HCT116 (cell line): Measurements from ENCODE around the gene MAP2K1. TPM values are rescaled to one million over a fixed set of nuclear protein-coding genes. Genes with fewer than 3 reads are reported as not detected.

ENCODE experiments used
- ATAC-seq: fragments of 200-7000 bp; cut with Tn5 transposase; 2 replicates; pipeline ENCODE4 v1.9.1; 2020; ENCODE audit warnings: mild to moderate bottlenecking, moderate library complexity
- BruUV-seq: library from RNA; stranded (reverse); fragments of 400-500 nt; replicated peaks from 2 replicates; lab custom pipeline; 2021; lab: Mats Ljungman, UMichigan
- CTCF ChIA-PET: fragments of 300-600 bp; sonication (Branson Sonifier 250); formaldehyde crosslinking; loops from one replicate; lab custom pipeline; 2021; ENCODE audit warnings: antibody characterized with exemption; lab: Charles Lee
- POLR2A ChIA-PET: fragments of 300-600, 350-600 bp; sonication (Branson Sonifier 250); formaldehyde crosslinking; loops from one replicate; lab custom pipeline; 2021; ENCODE audit warnings: antibody characterized with exemption; lab: Charles Lee
- RAD21 ChIA-PET, 2 experiments: fragments of 300-600 bp; sonication (Branson Sonifier 250); formaldehyde crosslinking; loops; one replicate each; lab custom pipeline; 2023; ENCODE audit warnings: low total read pairs in 2 of 2; ENCODE audit not compliant: uncharacterized antibody in 2 of 2, unreplicated experiment in 2 of 2, low non-redundant PET in 1 of 2; lab: Charles Lee
- DNase-seq: peaks from one replicate; pipeline ENCODE4 v3.0.0-alpha.2; 2010; ENCODE audit warnings: low read depth, low spot score
- H2AFZ ChIP-seq: fragments of 200-600 bp; shearing (Covaris generic), sonication (generic); 2 replicates; pipeline ENCODE4 v1.6.1; 2017; ENCODE audit warnings: low read depth, mixed run types, mixed read lengths, antibody characterized with exemption, low read length; ENCODE audit not compliant: poor library complexity, severe bottlenecking
- H3K27ac ChIP-seq: 2 replicates; pipeline ENCODE4 v1.5.1; 2012; ENCODE audit warnings: low read depth, low read length
- H3K27me3 ChIP-seq: fragments of 200-600 bp; sonication (generic); 2 replicates; pipeline ENCODE4 v1.6.1; 2016; ENCODE audit warnings: mixed run types, low read length, mixed read lengths; ENCODE audit not compliant: insufficient read depth
- H3K36me3 ChIP-seq, 2 experiments: fragments of 200-500 bp in 1 of 2; fragments of 200-600 bp in 1 of 2; sonication (Bioruptor generic) in 1 of 2; sonication (generic) in 1 of 2; 2 replicates each; pipeline versions ENCODE4 v1.5.1 to v1.6.1; 2014 to 2016; ENCODE audit warnings: low read length in 2 of 2, inconsistent platforms in 1 of 2, mixed read lengths in 1 of 2, mixed run types in 1 of 2; ENCODE audit not compliant: insufficient read depth in 2 of 2, control insufficient read depth in 1 of 2
- H3K4me1 ChIP-seq, 2 experiments: fragments of 200-600 bp in 1 of 2; sonication (generic) in 1 of 2; 2 replicates each; pipeline versions ENCODE4 v1.5.1 to v1.6.1; 2012 to 2017; ENCODE audit warnings: low read length in 2 of 2, inconsistent platforms in 1 of 2, mild to moderate bottlenecking in 1 of 2, mixed read lengths in 1 of 2, mixed run types in 1 of 2, moderate library complexity in 1 of 2; ENCODE audit not compliant: insufficient read depth in 2 of 2, control insufficient read depth in 1 of 2
- H3K4me2 ChIP-seq: fragments of 200-600 bp; sonication (generic); 2 replicates; pipeline ENCODE4 v1.6.1; 2017; ENCODE audit warnings: mixed run types, low read length, mixed read lengths
- H3K4me3 ChIP-seq, 2 experiments: fragments of 200-600 bp in 1 of 2; sonication (generic) in 1 of 2; replicated peaks in 1 of 2; 2 replicates each; pipeline ENCODE4 v1.5.1; 2011 to 2016; ENCODE audit warnings: low read length in 2 of 2, control low read depth in 1 of 2, low read depth in 1 of 2, mild to moderate bottlenecking in 1 of 2, mixed read lengths in 1 of 2, mixed run types in 1 of 2
- H3K79me2 ChIP-seq: fragments of 200-600 bp; sonication (generic); 2 replicates; pipeline ENCODE4 v1.6.1; 2017; ENCODE audit warnings: mild to moderate bottlenecking, mixed run types, low read length, moderate library complexity, mixed read lengths; ENCODE audit not compliant: insufficient read depth
- H3K9ac ChIP-seq: fragments of 200-600 bp; sonication (generic); 2 replicates; pipeline ENCODE4 v1.6.1; 2016; ENCODE audit warnings: low read length, mixed read lengths
- H3K9me2 ChIP-seq: fragments of 200-600 bp; sonication (generic), shearing (Covaris generic); 2 replicates; pipeline ENCODE4 v1.6.1; 2017; ENCODE audit warnings: mixed run types, mild to moderate bottlenecking, moderate library complexity; ENCODE audit not compliant: insufficient read depth
- H3K9me3 ChIP-seq, 2 experiments: fragments of 200-500 bp in 1 of 2; fragments of 200-600 bp in 1 of 2; sonication (Bioruptor generic) in 1 of 2; sonication (generic) in 1 of 2; 2 replicates each; pipeline ENCODE4 v1.6.1; 2014 to 2017; ENCODE audit warnings: low read length in 2 of 2, mixed read lengths in 2 of 2, inconsistent platforms in 1 of 2, low read depth in 1 of 2, mild to moderate bottlenecking in 1 of 2, mixed run types in 1 of 2, moderate library complexity in 1 of 2; ENCODE audit not compliant: control insufficient read depth in 1 of 2, insufficient read depth in 1 of 2
- H4K20me1 ChIP-seq: fragments of 200-600 bp; sonication (generic), shearing (Covaris generic); 2 replicates; pipeline ENCODE4 v1.6.1; 2017; ENCODE audit warnings: mixed run types, mild to moderate bottlenecking, moderate library complexity; ENCODE audit not compliant: insufficient read depth
- POLR2A ChIP-seq: IDR thresholded peaks from 2 replicates; pipeline ENCODE4 v1.7.0; 2011; ENCODE audit warnings: borderline replicate concordance; ENCODE audit not compliant: insufficient read depth, insufficient read length; ENCODE audit errors: extremely low read depth
- SP1 ChIP-seq: IDR thresholded peaks from 2 replicates; pipeline ENCODE4 v1.6.1; 2012; ENCODE audit warnings: low read depth
- TCF7L2 ChIP-seq: IDR thresholded peaks from 2 replicates; pipeline ENCODE4 v1.7.0; 2011; ENCODE audit warnings: borderline replicate concordance, inconsistent platforms; ENCODE audit not compliant: insufficient read depth, insufficient read length; ENCODE audit errors: extremely low read depth
- intact Hi-C: fragments of 100-400 bp; cut with micrococcal nuclease; formaldehyde crosslinking; loops from 2 replicates; pipeline ENCODE4 v1.10.0; 2022
- total RNA-seq: library from RNA; stranded (reverse); gene quantifications from one replicate; pipeline ENCODE4 v1.2.1, GENCODE V29; 2021; ENCODE audit not compliant: unreplicated experiment
- TF ChIP-seq, protein P1 (sequence below), 3 experiments: fragments of 200-600 bp in 1 of 3; sonication (generic) in 1 of 3; IDR thresholded peaks in 2 of 3; conservative IDR thresholded peaks in 1 of 3; 2 replicates each; pipeline ENCODE4 v1.5.1; 2012 to 2017; ENCODE audit warnings: low read depth in 2 of 3, low read length in 2 of 3, antibody characterized with exemption in 1 of 3, borderline replicate concordance in 1 of 3, control low read depth in 1 of 3, mild to moderate bottlenecking in 1 of 3, mixed read lengths in 1 of 3, mixed run types in 1 of 3, moderate library complexity in 1 of 3; ENCODE audit not compliant: insufficient read depth in 1 of 3
- TF ChIP-seq, protein P2 (sequence below): IDR thresholded peaks from 2 replicates; pipeline ENCODE4 v1.6.1; 2011; ENCODE audit warnings: mild to moderate bottlenecking, low read length, moderate library complexity; ENCODE audit not compliant: insufficient replicate concordance; ENCODE audit errors: extremely low read depth

MAP2K1 gene
- total RNA-seq, 1 experiment from 2014 or later, result 52.3 TPM

DNA sequence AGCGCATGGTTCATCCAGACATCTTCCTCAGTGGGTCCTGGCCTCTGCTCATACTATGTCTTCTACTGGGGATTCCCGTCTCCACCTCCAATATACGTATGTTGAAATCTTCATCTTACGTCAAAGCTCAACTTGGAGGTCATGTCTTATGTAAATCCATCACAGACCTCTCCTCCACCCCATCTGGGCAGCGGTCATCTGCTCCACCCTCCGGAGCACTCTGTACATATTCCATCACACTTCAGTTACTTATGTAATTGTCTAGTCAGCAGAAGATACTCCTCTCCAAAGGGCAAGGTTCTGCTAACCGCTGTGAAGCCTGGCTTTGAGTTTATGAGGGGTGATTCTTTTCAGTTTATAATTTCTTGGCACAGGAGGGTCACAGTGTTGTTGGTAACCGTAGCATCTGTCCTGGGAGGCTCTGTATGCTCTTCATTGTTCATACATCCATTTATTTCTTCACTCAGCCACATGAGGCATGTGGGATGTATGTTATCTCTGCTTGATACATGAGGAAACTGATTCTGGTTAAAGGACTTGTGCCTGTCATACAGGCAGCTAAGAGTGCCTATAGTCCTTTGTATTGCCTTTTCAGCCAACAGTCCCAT is 22.1 kb downstream of the MAP2K1 start:
- POLR2A ChIA-PET, result no interaction called here
- no peak overlapping the region for H3K4me3 ChIP-seq
- no peak for ATAC-seq
- H3K79me2 ChIP-seq, result peaks cover 90% of the 10 kb centered on the region
- no peaks in the 10 kb centered on the region for H3K27me3 ChIP-seq
- no TSS peak for BruUV-seq
- H3K4me2 ChIP-seq, result no peak overlapping the region
- peaks cover 8% of the 10 kb centered on the region; the same call in 1 of the 2 replicates for H4K20me1 ChIP-seq
- no peaks in the 10 kb centered on the region for H3K4me1 ChIP-seq
- no peak overlapping the region for H3K9ac ChIP-seq
- H3K27ac ChIP-seq, result no peak overlapping the region
- no peaks in the 10 kb centered on the region for H3K9me2 ChIP-seq
- TF ChIP-seq TCF7L2, result no peak
- TF ChIP-seq, protein P1, sequence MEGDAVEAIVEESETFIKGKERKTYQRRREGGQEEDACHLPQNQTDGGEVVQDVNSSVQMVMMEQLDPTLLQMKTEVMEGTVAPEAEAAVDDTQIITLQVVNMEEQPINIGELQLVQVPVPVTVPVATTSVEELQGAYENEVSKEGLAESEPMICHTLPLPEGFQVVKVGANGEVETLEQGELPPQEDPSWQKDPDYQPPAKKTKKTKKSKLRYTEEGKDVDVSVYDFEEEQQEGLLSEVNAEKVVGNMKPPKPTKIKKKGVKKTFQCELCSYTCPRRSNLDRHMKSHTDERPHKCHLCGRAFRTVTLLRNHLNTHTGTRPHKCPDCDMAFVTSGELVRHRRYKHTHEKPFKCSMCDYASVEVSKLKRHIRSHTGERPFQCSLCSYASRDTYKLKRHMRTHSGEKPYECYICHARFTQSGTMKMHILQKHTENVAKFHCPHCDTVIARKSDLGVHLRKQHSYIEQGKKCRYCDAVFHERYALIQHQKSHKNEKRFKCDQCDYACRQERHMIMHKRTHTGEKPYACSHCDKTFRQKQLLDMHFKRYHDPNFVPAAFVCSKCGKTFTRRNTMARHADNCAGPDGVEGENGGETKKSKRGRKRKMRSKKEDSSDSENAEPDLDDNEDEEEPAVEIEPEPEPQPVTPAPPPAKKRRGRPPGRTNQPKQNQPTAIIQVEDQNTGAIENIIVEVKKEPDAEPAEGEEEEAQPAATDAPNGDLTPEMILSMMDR (IDR thresholded peaks at IDR 0.05 in 2 of 3, conservative IDR thresholded peaks at IDR 0.05 in 1 of 3; ENCODE audit: borderline replicate concordance in 1 of 3, insufficient read depth in 1 of 3, low read depth in 2 of 3, low read length in 2 of 3), result no peak
- no peak for TF ChIP-seq POLR2A
- TF ChIP-seq SP1, result no peak
- TF ChIP-seq, protein P2, sequence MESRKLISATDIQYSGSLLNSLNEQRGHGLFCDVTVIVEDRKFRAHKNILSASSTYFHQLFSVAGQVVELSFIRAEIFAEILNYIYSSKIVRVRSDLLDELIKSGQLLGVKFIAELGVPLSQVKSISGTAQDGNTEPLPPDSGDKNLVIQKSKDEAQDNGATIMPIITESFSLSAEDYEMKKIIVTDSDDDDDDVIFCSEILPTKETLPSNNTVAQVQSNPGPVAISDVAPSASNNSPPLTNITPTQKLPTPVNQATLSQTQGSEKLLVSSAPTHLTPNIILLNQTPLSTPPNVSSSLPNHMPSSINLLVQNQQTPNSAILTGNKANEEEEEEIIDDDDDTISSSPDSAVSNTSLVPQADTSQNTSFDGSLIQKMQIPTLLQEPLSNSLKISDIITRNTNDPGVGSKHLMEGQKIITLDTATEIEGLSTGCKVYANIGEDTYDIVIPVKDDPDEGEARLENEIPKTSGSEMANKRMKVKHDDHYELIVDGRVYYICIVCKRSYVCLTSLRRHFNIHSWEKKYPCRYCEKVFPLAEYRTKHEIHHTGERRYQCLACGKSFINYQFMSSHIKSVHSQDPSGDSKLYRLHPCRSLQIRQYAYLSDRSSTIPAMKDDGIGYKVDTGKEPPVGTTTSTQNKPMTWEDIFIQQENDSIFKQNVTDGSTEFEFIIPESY, result no peak
- TF ChIP-seq, all 23 proteins: peak for 0
- no peaks in the 10 kb centered on the region; a peak in 1 of 4 replicates for H3K9me3 ChIP-seq
- CTCF ChIA-PET, result no interaction called here
- RAD21 ChIA-PET, result no interaction called here
- intact Hi-C loops, result no loop called here
- DNase-seq, result no peak
- no peaks in the 10 kb centered on the region for H3K36me3 ChIP-seq
- no peak overlapping the region for H2AFZ ChIP-seq
